Retinal pigment epithelial cell (primary cell): Measurements from ENCODE around the gene CPM.

Experiments
- DNase-seq: peaks from one replicate; pipeline ENCODE4 v3.0.0-alpha.2; 2010; ENCODE audit warnings: low read depth
- H3K4me3 ChIP-seq: 2 replicates; pipeline ENCODE4 v1.5.1; 2011; ENCODE audit warnings: mild to moderate bottlenecking, low read length, control low read depth, moderate library complexity
- CTCF ChIP-seq: conservative IDR thresholded peaks from 2 replicates; pipeline ENCODE4 v1.5.1; 2011; ENCODE audit warnings: low read depth, low read length, control low read depth, inconsistent platforms

CPM gene

GRCh38 chr12:68831272-68831671, 101.7 kb downstream of the CPM start:
- no peak for DNase-seq
- H3K4me3 ChIP-seq: no peak overlapping the region
- TF ChIP-seq CTCF: no peak

- DNase-seq: no peak
- no peak for TF ChIP-seq CTCF
- no peak overlapping the region for H3K4me3 ChIP-seq
These were observed 104.3 kb downstream of the CPM start for GRCh38 chr12:68828672-68829068.

- H3K4me3 ChIP-seq: no peak overlapping the region
- no peak for DNase-seq
- no peak for TF ChIP-seq CTCF
These were observed 104.9 kb downstream of the CPM start for GRCh38 chr12:68827895-68828671.

GRCh38 chr12:68825569-68826217, 107.3 kb downstream of the CPM start:
- no peak for DNase-seq

GRCh38 chr12:68824597-68825250, 108.2 kb downstream of the CPM start:
- no peak for TF ChIP-seq CTCF
- no peak for DNase-seq
- H3K4me3 ChIP-seq: no peak overlapping the region

More at GRCh38 chr12:68825569-68826217, 107.3 kb downstream of the CPM start:
- H3K4me3 ChIP-seq: no peak overlapping the region
- no peak for TF ChIP-seq CTCF

- DNase-seq: no peak
- no peak for TF ChIP-seq CTCF
- no peak overlapping the region for H3K4me3 ChIP-seq
These were observed 108.8 kb downstream of the CPM start for GRCh38 chr12:68824131-68824530.
